ENCODE measurements around the gene AMOTL1. TPM values are rescaled to one million over a fixed set of nuclear protein-coding genes. Genes with fewer than 3 reads are reported as not detected.

The AMOTL1 gene
- total and polyA plus RNA-seq, 4 donors: 7.4 to 68.5 (median 27.3) TPM

- TF ChIP-seq, protein P1, sequence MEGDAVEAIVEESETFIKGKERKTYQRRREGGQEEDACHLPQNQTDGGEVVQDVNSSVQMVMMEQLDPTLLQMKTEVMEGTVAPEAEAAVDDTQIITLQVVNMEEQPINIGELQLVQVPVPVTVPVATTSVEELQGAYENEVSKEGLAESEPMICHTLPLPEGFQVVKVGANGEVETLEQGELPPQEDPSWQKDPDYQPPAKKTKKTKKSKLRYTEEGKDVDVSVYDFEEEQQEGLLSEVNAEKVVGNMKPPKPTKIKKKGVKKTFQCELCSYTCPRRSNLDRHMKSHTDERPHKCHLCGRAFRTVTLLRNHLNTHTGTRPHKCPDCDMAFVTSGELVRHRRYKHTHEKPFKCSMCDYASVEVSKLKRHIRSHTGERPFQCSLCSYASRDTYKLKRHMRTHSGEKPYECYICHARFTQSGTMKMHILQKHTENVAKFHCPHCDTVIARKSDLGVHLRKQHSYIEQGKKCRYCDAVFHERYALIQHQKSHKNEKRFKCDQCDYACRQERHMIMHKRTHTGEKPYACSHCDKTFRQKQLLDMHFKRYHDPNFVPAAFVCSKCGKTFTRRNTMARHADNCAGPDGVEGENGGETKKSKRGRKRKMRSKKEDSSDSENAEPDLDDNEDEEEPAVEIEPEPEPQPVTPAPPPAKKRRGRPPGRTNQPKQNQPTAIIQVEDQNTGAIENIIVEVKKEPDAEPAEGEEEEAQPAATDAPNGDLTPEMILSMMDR (IDR thresholded peaks at IDR 0.05; ENCODE audit: control extremely low read depth, extremely low read depth): no peak
- no peak overlapping the region for H3K9ac ChIP-seq (ENCODE audit: insufficient read depth in 1 of 2, low read length in 2 of 2)
Measured at GRCh38 chr11:94822080-94822479, 53.9 kb downstream of the AMOTL1 start.

GRCh38 chr11:94823102-94823732 lies 55.1 kb downstream of the AMOTL1 start:
- Histone ChIP-seq H3K9me3 (ENCODE audit: control insufficient read depth in 4 of 4, insufficient read depth in 3 of 4, low read length in 3 of 4) (no peaks in the 10 kb centered on the region), H3K4me3 (no peak overlapping the region), H3K27ac (ENCODE audit: low read depth in 1 of 2, low read length in 1 of 2) (no peak overlapping the region), H3K27me3 (ENCODE audit: control insufficient read depth in 3 of 3, insufficient read depth in 3 of 3, low read length in 2 of 3) (no peaks in the 10 kb centered on the region), H3K4me1 (ENCODE audit: control insufficient read depth in 5 of 5, insufficient read depth in 5 of 5, low read length in 5 of 5) (peaks cover 0 to 5% (median 0%) of the 10 kb centered on the region in 5 donors), H3K9ac (ENCODE audit: insufficient read depth in 1 of 2, low read length in 2 of 2) (no peak overlapping the region), H3K36me3 (ENCODE audit: control insufficient read depth in 4 of 4, insufficient read depth in 4 of 4, low read length in 4 of 4) (peaks cover 4 to 45% (median 26%) of the 10 kb centered on the region in 4 donors)
- WGBS, 2 donors: 71 to 80% methylated on average over 2 of the region's 2 CpGs
- DNase-seq (no peak), ATAC-seq (ENCODE audit: insufficient read depth, low FRiP score) (no peak)
- TF ChIP-seq, protein P1 (IDR thresholded peaks at IDR 0.05; ENCODE audit: control extremely low read depth, extremely low read depth): no peak

More at GRCh38 chr11:94822080-94822479, 53.9 kb downstream of the AMOTL1 start:
- no peaks in the 10 kb centered on the region for H3K9me3 ChIP-seq (ENCODE audit: control insufficient read depth in 4 of 4, insufficient read depth in 3 of 4, low read length in 3 of 4)
- no peak overlapping the region for H3K4me3 ChIP-seq
- peaks cover 0 to 5% (median 0%) of the 10 kb centered on the region in 5 donors for H3K4me1 ChIP-seq (ENCODE audit: control insufficient read depth in 5 of 5, insufficient read depth in 5 of 5, low read length in 5 of 5)
- H3K27ac ChIP-seq (ENCODE audit: low read depth in 1 of 2, low read length in 1 of 2): no peak overlapping the region
- WGBS, 2 donors: 92 to 99% methylated on average over 7 of the region's 7 CpGs
- H3K36me3 ChIP-seq (ENCODE audit: control insufficient read depth in 4 of 4, insufficient read depth in 4 of 4, low read length in 4 of 4): peaks cover 4 to 47% (median 19%) of the 10 kb centered on the region in 4 donors
- no peaks in the 10 kb centered on the region for H3K27me3 ChIP-seq (ENCODE audit: control insufficient read depth in 3 of 3, insufficient read depth in 3 of 3, low read length in 2 of 3)
- no peak for ATAC-seq (ENCODE audit: insufficient read depth, low FRiP score)
- DNase-seq: no peak

- H3K4me3 ChIP-seq: no peak overlapping the region
- H3K27ac ChIP-seq (ENCODE audit: low read depth in 1 of 2, low read length in 1 of 2): no peak overlapping the region
- no peaks in the 10 kb centered on the region for H3K27me3 ChIP-seq (ENCODE audit: control insufficient read depth in 3 of 3, insufficient read depth in 3 of 3, low read length in 2 of 3)
- ATAC-seq (ENCODE audit: insufficient read depth, low FRiP score): no peak
- H3K4me1 ChIP-seq (ENCODE audit: control insufficient read depth in 5 of 5, insufficient read depth in 5 of 5, low read length in 5 of 5): peaks cover 0 to 5% (median under 1%) of the 10 kb centered on the region in 5 donors
- H3K9me3 ChIP-seq (ENCODE audit: control insufficient read depth in 4 of 4, insufficient read depth in 3 of 4, low read length in 3 of 4): no peaks in the 10 kb centered on the region
- TF ChIP-seq, protein P1 (IDR thresholded peaks at IDR 0.05; ENCODE audit: control extremely low read depth, extremely low read depth): no peak
- WGBS, 2 donors: 89 to 91% methylated on average over 4 of the region's 4 CpGs
- peaks cover 6 to 47% (median 26%) of the 10 kb centered on the region in 4 donors for H3K36me3 ChIP-seq (ENCODE audit: control insufficient read depth in 4 of 4, insufficient read depth in 4 of 4, low read length in 4 of 4)
- no peak for DNase-seq
- H3K9ac ChIP-seq (ENCODE audit: insufficient read depth in 1 of 2, low read length in 2 of 2): no peak overlapping the region
Measured at GRCh38 chr11:94825031-94825430, 56.9 kb downstream of the AMOTL1 start.
